Activated CD8-positive, alpha-beta T cell treated with anti-CD3 and anti-CD28 coated beads, Interleukin-2, amount 10 ng/mL, durations not matched to agents 7 days and 5 days (primary cell): Measurements from ENCODE around the gene TNIP3. TPM values are rescaled to one million over a fixed set of nuclear protein-coding genes. Genes with fewer than 3 reads are reported as not detected.

ENCODE experiments used
- ATAC-seq: fragments of 150-1000 bp; cut with Tn5 transposase; one replicate; pipeline ENCODE4 v1.10.0; 2021; ENCODE audit warnings: moderate library complexity
- CTCF ChIA-PET: fragments of 350-600 bp; sonication (Branson Sonifier 250); formaldehyde crosslinking; loops from one replicate; lab custom pipeline; 2021; ENCODE audit warnings: antibody characterized with exemption; lab: Charles Lee
- POLR2A ChIA-PET: fragments of 350-600 bp; sonication (Branson Sonifier 250); formaldehyde crosslinking; loops from one replicate; lab custom pipeline; 2021; ENCODE audit warnings: antibody characterized with exemption; lab: Charles Lee
- DNase-seq: peaks from one replicate; pipeline ENCODE4 v3.0.0-alpha.2; 2020
- H3K27ac Mint-ChIP-seq: one replicate; pipeline ENCODE4 v1.8.0; 2021; ENCODE audit warnings: mild to moderate bottlenecking, mixed read lengths
- H3K27me3 Mint-ChIP-seq: one replicate; pipeline ENCODE4 v1.8.0; 2021; ENCODE audit warnings: low read depth, mixed read lengths
- H3K36me3 Mint-ChIP-seq: one replicate; pipeline ENCODE4 v1.8.0; 2021; ENCODE audit warnings: low read depth, mixed read lengths
- H3K4me1 Mint-ChIP-seq: one replicate; pipeline ENCODE4 v1.8.0; 2021; ENCODE audit warnings: low read depth, mixed read lengths
- H3K4me3 Mint-ChIP-seq: one replicate; pipeline ENCODE4 v1.8.0; 2021; ENCODE audit warnings: mild to moderate bottlenecking, mixed read lengths
- H3K9me3 Mint-ChIP-seq: one replicate; pipeline ENCODE4 v1.8.0; 2022; ENCODE audit warnings: mixed read lengths; ENCODE audit not compliant: insufficient read depth
- total RNA-seq, 2 experiments: library from RNA; stranded (reverse); gene quantifications; one replicate each; pipeline ENCODE4 v1.2.3, GENCODE V29; 2021

TNIP3 gene
- total RNA-seq, 2 experiments from 2014 or later = 0.29 to 0.42 TPM

- H3K36me3 Mint-ChIP-seq = no peaks in the 10 kb centered on the region
- POLR2A ChIA-PET = no interaction called here
- no peaks in the 10 kb centered on the region for H3K27me3 Mint-ChIP-seq
- DNase-seq = no peak
- peaks cover 20% of the 10 kb centered on the region for H3K4me1 Mint-ChIP-seq
- no peaks in the 10 kb centered on the region for H3K9me3 Mint-ChIP-seq
- ATAC-seq = no peak
- H3K4me3 Mint-ChIP-seq = no peak overlapping the region
- no peak overlapping the region for H3K27ac Mint-ChIP-seq
- CTCF ChIA-PET = interaction anchor here (1.1 to 2.8 kb wide), 7 partner anchors 12 to 196 kb away, joined by 3 to 11 read pairs (median 5); no protein-coding TSS in a partner anchor
Observed at GRCh38 chr4:121112530-121112929, 51.6 kb downstream of the TNIP3 start.

GRCh38 chr4:121108557-121108956 is 55.6 kb downstream of the TNIP3 start:
- Mint-ChIP-seq H3K27ac (no peak overlapping the region), H3K4me3 (no peak overlapping the region), H3K27me3 (peaks cover 2% of the 10 kb centered on the region), H3K9me3 (peaks cover 4% of the 10 kb centered on the region), H3K36me3 (peaks cover 2% of the 10 kb centered on the region), H3K4me1 (peaks cover 6% of the 10 kb centered on the region)
- ChIA-PET POLR2A (no interaction called here), CTCF (interaction anchor here (0.7 to 1.3 kb wide), 4 partner anchors 72 to 84 kb away, joined by 3 to 6 read pairs (median 4); no protein-coding TSS in a partner anchor)
- no peak for DNase-seq
- no peak for ATAC-seq

GRCh38 chr4:121107507-121107906 is 56.6 kb downstream of the TNIP3 start:
- CTCF ChIA-PET = interaction anchor here (1.0 kb wide), 1 partner anchor 85 kb away, joined by 6 read pairs; no protein-coding TSS in a partner anchor
- Mint-ChIP-seq H3K27me3 (peaks cover 2% of the 10 kb centered on the region), H3K4me1 (no peaks in the 10 kb centered on the region), H3K4me3 (no peak overlapping the region), H3K9me3 (peaks cover 4% of the 10 kb centered on the region), H3K36me3 (peaks cover 2% of the 10 kb centered on the region), H3K27ac (no peak overlapping the region)
- ATAC-seq = no peak
- DNase-seq = no peak
- POLR2A ChIA-PET = no interaction called here

DNA sequence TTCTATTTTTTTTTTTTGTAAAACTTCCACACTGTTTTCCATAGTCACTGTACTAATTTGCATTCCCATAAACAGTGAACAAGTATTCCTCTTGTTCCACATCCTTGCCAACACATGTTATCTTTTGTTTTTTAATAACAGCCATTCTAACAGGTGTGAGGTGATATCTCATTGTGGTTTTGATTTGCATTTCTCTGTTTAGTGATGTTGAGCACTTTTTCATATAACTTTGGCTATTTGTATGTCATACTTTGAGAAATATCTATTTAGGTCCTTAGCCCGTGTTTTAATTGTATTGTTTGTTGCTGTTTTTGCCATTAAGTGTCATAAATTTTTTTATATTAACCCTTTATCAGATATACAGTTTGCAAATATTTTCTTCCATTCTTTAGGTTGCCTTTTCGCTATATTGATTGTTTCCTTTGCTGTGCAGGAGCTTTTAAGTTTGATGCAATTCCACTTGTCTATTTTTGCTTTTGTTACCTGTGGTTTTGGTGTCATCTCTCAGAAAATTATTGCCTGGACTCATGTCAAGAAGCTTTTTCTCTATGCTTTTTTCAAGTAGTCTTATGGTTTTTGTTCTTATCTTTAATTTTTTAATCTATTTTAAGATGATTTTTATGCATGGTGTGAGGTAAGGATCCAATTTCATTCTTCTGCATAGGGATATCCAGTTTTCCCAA is 63.9 kb downstream of the TNIP3 start:
- Mint-ChIP-seq H3K9me3 (peaks cover 4% of the 10 kb centered on the region), H3K4me1 (no peaks in the 10 kb centered on the region), H3K4me3 (no peak overlapping the region), H3K27me3 (no peaks in the 10 kb centered on the region), H3K27ac (no peak overlapping the region), H3K36me3 (no peaks in the 10 kb centered on the region)
- ChIA-PET POLR2A (no interaction called here), CTCF (interaction anchor here (0.8 to 1.5 kb wide), 3 partner anchors 9 to 149 kb away, joined by 3 to 6 read pairs (median 5); no protein-coding TSS in a partner anchor)
- DNase-seq (no peak), ATAC-seq (no peak)

GRCh38 chr4:121098266-121098665 is 65.9 kb downstream of the TNIP3 start:
- Mint-ChIP-seq H3K27me3 (no peaks in the 10 kb centered on the region), H3K27ac (no peak overlapping the region), H3K4me3 (no peak overlapping the region), H3K4me1 (no peaks in the 10 kb centered on the region), H3K36me3 (no peaks in the 10 kb centered on the region), H3K9me3 (no peaks in the 10 kb centered on the region)
- ATAC-seq (no peak), DNase-seq (no peak)
- CTCF ChIA-PET = interaction anchor here (1.0 kb wide), 1 partner anchor 381 kb away, joined by 3 read pairs; no protein-coding TSS in a partner anchor
- POLR2A ChIA-PET = no interaction called here

GRCh38 chr4:121096629-121097028 is 67.5 kb downstream of the TNIP3 start:
- CTCF ChIA-PET = interaction anchor here (0.8 kb wide), 2 partner anchors 22 to 93 kb away, joined by 3 read pairs; no protein-coding TSS in a partner anchor
- ATAC-seq (no peak), DNase-seq (no peak)
- POLR2A ChIA-PET = no interaction called here
- Mint-ChIP-seq H3K27me3 (no peaks in the 10 kb centered on the region), H3K4me1 (no peaks in the 10 kb centered on the region), H3K27ac (no peak overlapping the region), H3K9me3 (no peaks in the 10 kb centered on the region), H3K4me3 (no peak overlapping the region), H3K36me3 (no peaks in the 10 kb centered on the region)

GRCh38 chr4:121096191-121096590 is 67.9 kb downstream of the TNIP3 start:
- no peak for ATAC-seq
- CTCF ChIA-PET = interaction anchor here (0.8 to 1.2 kb wide), 2 partner anchors 42 to 376 kb away, joined by 3 to 4 read pairs; no protein-coding TSS in a partner anchor

DNA sequence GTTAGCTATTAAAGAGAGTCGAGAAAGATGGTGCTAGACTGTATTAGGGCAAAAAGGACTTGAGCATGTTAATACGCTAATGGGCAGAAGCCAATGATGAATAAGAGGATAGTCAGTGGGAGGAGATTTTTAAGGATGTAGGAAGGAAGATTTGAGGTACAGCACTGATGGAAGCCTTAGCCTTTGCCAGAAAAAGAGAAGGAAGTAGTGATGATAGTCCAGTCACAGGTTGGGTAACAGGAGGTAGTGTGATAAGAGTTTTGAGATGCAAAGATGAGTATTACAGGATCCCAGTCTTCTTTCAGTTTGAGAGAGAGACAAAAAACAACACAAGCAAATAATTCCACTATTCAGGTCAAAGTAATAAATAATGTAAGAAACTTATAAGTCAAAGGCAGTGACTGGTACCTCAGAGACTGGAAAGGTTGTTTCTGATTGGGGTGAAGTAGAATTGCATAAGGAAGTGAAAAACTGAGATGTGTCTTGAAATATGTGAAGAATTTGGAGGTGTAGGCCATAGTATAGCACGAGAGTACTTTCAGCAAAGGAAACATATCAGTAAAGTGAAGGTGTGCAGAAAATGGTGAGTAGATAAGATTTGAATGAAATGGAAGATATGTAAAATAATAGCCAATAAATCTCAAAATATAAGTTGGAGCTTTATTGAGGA is 69.7 kb downstream of the TNIP3 start:
- H3K27me3 Mint-ChIP-seq = no peaks in the 10 kb centered on the region
- DNase-seq (no peak), ATAC-seq (no peak)
- ChIA-PET CTCF (interaction anchor here (0.8 kb wide), 1 partner anchor 9 kb away, joined by 3 read pairs; no protein-coding TSS in a partner anchor), POLR2A (no interaction called here)
- no peak overlapping the region for H3K27ac Mint-ChIP-seq
- no peaks in the 10 kb centered on the region for H3K9me3 Mint-ChIP-seq
- H3K4me3 Mint-ChIP-seq = no peak overlapping the region
- no peaks in the 10 kb centered on the region for H3K36me3 Mint-ChIP-seq
- H3K4me1 Mint-ChIP-seq = no peaks in the 10 kb centered on the region

More at GRCh38 chr4:121096191-121096590, 67.9 kb downstream of the TNIP3 start:
- no peak overlapping the region for H3K4me3 Mint-ChIP-seq
- no peaks in the 10 kb centered on the region for H3K36me3 Mint-ChIP-seq
- no peak for DNase-seq
- POLR2A ChIA-PET = no interaction called here
- H3K4me1 Mint-ChIP-seq = no peaks in the 10 kb centered on the region
- no peak overlapping the region for H3K27ac Mint-ChIP-seq
- H3K27me3 Mint-ChIP-seq = no peaks in the 10 kb centered on the region
- no peaks in the 10 kb centered on the region for H3K9me3 Mint-ChIP-seq

- ChIA-PET CTCF (interaction anchor here (0.6 kb wide), 1 partner anchor 90 kb away, joined by 3 read pairs; no protein-coding TSS in a partner anchor), POLR2A (no interaction called here)
- Mint-ChIP-seq H3K9me3 (no peaks in the 10 kb centered on the region), H3K27ac (no peak overlapping the region), H3K27me3 (no peaks in the 10 kb centered on the region), H3K36me3 (no peaks in the 10 kb centered on the region), H3K4me3 (no peak overlapping the region), H3K4me1 (no peaks in the 10 kb centered on the region)
- ATAC-seq (no peak), DNase-seq (no peak)
Observed at GRCh38 chr4:121093261-121093660, 70.9 kb downstream of the TNIP3 start.

GRCh38 chr4:121091941-121092340 is 72.2 kb downstream of the TNIP3 start:
- no peaks in the 10 kb centered on the region for H3K4me1 Mint-ChIP-seq
- no peak overlapping the region for H3K4me3 Mint-ChIP-seq
- no peaks in the 10 kb centered on the region for H3K36me3 Mint-ChIP-seq
- DNase-seq (no peak), ATAC-seq (no peak)
- peaks cover 2% of the 10 kb centered on the region for H3K27me3 Mint-ChIP-seq
- no peaks in the 10 kb centered on the region for H3K9me3 Mint-ChIP-seq
- no peak overlapping the region for H3K27ac Mint-ChIP-seq
- POLR2A ChIA-PET = no interaction called here
- CTCF ChIA-PET = interaction anchor here (1.2 to 1.6 kb wide), 2 partner anchors 9 to 42 kb away, joined by 3 to 6 read pairs; no protein-coding TSS in a partner anchor

- Mint-ChIP-seq H3K4me3 (no peak overlapping the region), H3K4me1 (no peaks in the 10 kb centered on the region), H3K36me3 (no peaks in the 10 kb centered on the region), H3K27me3 (peaks cover 2% of the 10 kb centered on the region), H3K9me3 (peaks cover 8% of the 10 kb centered on the region), H3K27ac (no peak overlapping the region)
- DNase-seq (no peak), ATAC-seq (no peak)
- CTCF ChIA-PET = no interaction called here
- POLR2A ChIA-PET = no interaction called here
Observed at GRCh38 chr4:121088867-121089266, 75.3 kb downstream of the TNIP3 start.
